ENCODE measurements around the gene CAMK1D. TPM values are rescaled to one million over a fixed set of nuclear protein-coding genes. Genes with fewer than 3 reads are reported as not detected.

CAMK1D gene
- total and polyA plus RNA-seq, 2 of the 8 experiments (the other 6 are each of a cell fraction or from before 2014, with no cell fraction given): 3.5 to 10.6 TPM

GRCh38 chr10:12631216-12631615 is 281.9 kb downstream of the CAMK1D start:
- H3K4me3 ChIP-seq (ENCODE audit: extremely low read depth in 1 of 4, insufficient read depth in 2 of 4, low read depth in 3 of 4, low read length in 4 of 4): no peak overlapping the region
- peak; percentile 52 for FAIRE-seq
- no peak overlapping the region for H3K23ac ChIP-seq (ENCODE audit: insufficient read length)
- no peaks in the 10 kb centered on the region for H3K79me2 ChIP-seq (ENCODE audit: control insufficient read depth in 1 of 2, insufficient read depth in 2 of 2, low read length in 2 of 2)
- H2BK20ac ChIP-seq (ENCODE audit: low read length): no peak overlapping the region
- H3K23me2 ChIP-seq (ENCODE audit: low read depth, low read length): 0 out of 2 replicates have a peak, but pooled peaks cover 3% of the 10 kb centered on the region
- no peaks in the 10 kb centered on the region; the same call in 1 of the 2 replicates for H3K79me1 ChIP-seq (ENCODE audit: low read depth, low read length)
- H3K9ac ChIP-seq (replicated peaks in 1 of 4; ENCODE audit: extremely low read depth in 1 of 4, low read depth in 3 of 4, low read length in 3 of 4): no peak overlapping the region
- no peaks in the 10 kb centered on the region for H3K36me3 ChIP-seq (ENCODE audit: control insufficient read depth in 2 of 4, insufficient read depth in 4 of 4, low read length in 3 of 4)
- no peak overlapping the region for H3K56ac ChIP-seq (replicated peaks; ENCODE audit: insufficient read length, low read depth, low read length)
- H4K91ac ChIP-seq (replicated peaks; ENCODE audit: insufficient read length, low read length): no peak overlapping the region
- TF ChIP-seq POLR2A (IDR thresholded peaks at IDR 0.05; ENCODE audit: control extremely low read depth in 1 of 2, low read depth in 2 of 2, low read length in 2 of 2): no peak
- peak; percentile 92 for TF ChIP-seq SRF (IDR thresholded peaks at IDR 0.05; ENCODE audit: low read depth, low read length)
- no peak for TF ChIP-seq RNF2 (IDR thresholded peaks at IDR 0.05; ENCODE audit: borderline replicate concordance, low read depth, low read length, missing control alignments, poor library complexity, severe bottlenecking)
- no peak for TF ChIP-seq RAD21 (IDR thresholded peaks at IDR 0.05 in 1 of 2, conservative IDR thresholded peaks at IDR 0.05 in 1 of 2; ENCODE audit: low read depth in 2 of 2, low read length in 2 of 2)
- no peak for TF ChIP-seq SP2 (IDR thresholded peaks at IDR 0.05; ENCODE audit: low read length)
- no peak for TF ChIP-seq ZNF274 (IDR thresholded peaks at IDR 0.05; ENCODE audit: borderline replicate concordance, extremely low read depth, low read length)
- no peak for TF ChIP-seq GABPA (IDR thresholded peaks at IDR 0.05; ENCODE audit: borderline replicate concordance, insufficient read depth, low read length)
- no peak for TF ChIP-seq CEBPB (IDR thresholded peaks at IDR 0.05; ENCODE audit: low read depth, low read length)
- H2BK120ac ChIP-seq (replicated peaks; ENCODE audit: low read depth, low read length): no peak overlapping the region
- H3K27me3 ChIP-seq (replicated peaks in 1 of 4; ENCODE audit: control insufficient read depth in 3 of 4, extremely low read depth in 1 of 4, insufficient read depth in 3 of 4, low read length in 3 of 4): no peaks in the 10 kb centered on the region
- H3K4me1 ChIP-seq (replicated peaks in 1 of 4; ENCODE audit: control insufficient read depth in 3 of 4, insufficient read depth in 4 of 4, low read length in 3 of 4): peaks cover 0 to 4% (median 1%) of the 10 kb centered on the region in 4 experiments; a peak in 2 of 7 replicates
- WGBS, 2 experiments (ENCODE audit: extremely low coverage in 1 of 2, insufficient coverage in 1 of 2, insufficient read length in 1 of 2, insufficient replicate concordance in 2 of 2, low coverage in 1 of 2, low lambda C conversion rate in 2 of 2, missing lambda C conversion rate in 1 of 2): 87% methylated on average over 3 of the region's 3 CpGs; no CpG with 5 or more reads in 1 of the 2 experiments
- no peak overlapping the region for H2BK15ac ChIP-seq (ENCODE audit: low read length)
- ChIA-PET CTCF (ENCODE audit: partially characterized antibody) (interaction anchor here (0.6 to 3.2 kb wide), 8 partner anchors 12 to 416 kb away, joined by 3 to 8 read pairs (median 4); no protein-coding TSS in a partner anchor), POLR2A (ENCODE audit: partially characterized antibody) (no interaction called here)
- H4K5ac ChIP-seq (ENCODE audit: insufficient read length, low read depth, low read length): no peak overlapping the region
- no peak overlapping the region for H3K18ac ChIP-seq (ENCODE audit: extremely low read depth, low read length)
- H3K14ac ChIP-seq (ENCODE audit: insufficient read length): no peak overlapping the region
- H2BK12ac ChIP-seq (ENCODE audit: low read depth, low read length): no peak overlapping the region
- H3K4ac ChIP-seq (replicated peaks; ENCODE audit: insufficient read length, low read depth, low read length): no peak overlapping the region
- no peaks in the 10 kb centered on the region for H4K20me1 ChIP-seq (replicated peaks in 1 of 2; ENCODE audit: control insufficient read depth in 1 of 2, insufficient read depth in 2 of 2, low read length in 2 of 2)
- no peak overlapping the region for H2BK5ac ChIP-seq (ENCODE audit: low read depth, low read length)
- no peak overlapping the region for H2AFZ ChIP-seq (ENCODE audit: low read length)
- H3K9me3 ChIP-seq (ENCODE audit: insufficient read depth in 2 of 2, low read depth in 1 of 2, low read length in 1 of 2): no peaks in the 10 kb centered on the region
- no peak for DNase-seq (ENCODE audit: low read depth in 1 of 2, low spot score in 2 of 2)
- no peak overlapping the region for H3K4me2 ChIP-seq (ENCODE audit: insufficient read depth in 1 of 2, low read depth in 2 of 2, low read length in 2 of 2)
- no peak overlapping the region for H3K27ac ChIP-seq (ENCODE audit: low read depth, low read length)
- no peak overlapping the region for H4K8ac ChIP-seq (ENCODE audit: extremely low read depth, insufficient read depth, low read length)
- H2AK5ac ChIP-seq (ENCODE audit: low read depth, low read length): no peak overlapping the region

Data from H1 (cell line).